Ureter (tissue), 1 donor: Measurements from ENCODE around the gene LAMTOR1. TPM values are rescaled to one million over a fixed set of nuclear protein-coding genes. Genes with fewer than 3 reads are reported as not detected.

Experiments used
- total RNA-seq: library from RNA; stranded (reverse); gene quantifications from one replicate; pipeline ENCODE4 v1.2.4, GENCODE V29; 2023
- donor health status: DM: yes; HTN: yes; CAD: no.

The LAMTOR1 gene
- total RNA-seq, 1 donor from 2014 or later = 92.2 TPM

Other genes with a start within 250 kb of the LAMTOR1 start
- not detected for gene DEFB131B, start 224.8 kb downstream of the LAMTOR1 start, total RNA-seq
- gene XNDC1N, start 174.7 kb downstream of the LAMTOR1 start, total RNA-seq = 16.6 TPM
- 45.2 TPM for gene RNF121, start 174.3 kb downstream of the LAMTOR1 start, total RNA-seq
- gene IL18BP, start 104.4 kb downstream of the LAMTOR1 start, total RNA-seq = 13.1 TPM
- gene NUMA1, start 22.8 kb downstream of the LAMTOR1 start, total RNA-seq = 264 TPM
- gene LRRC51, start 22.4 kb downstream of the LAMTOR1 start, total RNA-seq = 22.4 TPM
- gene TOMT, start 2.6 kb upstream of the LAMTOR1 start, total RNA-seq = not detected
- 43.6 TPM for gene ANAPC15, start 9.4 kb upstream of the LAMTOR1 start, total RNA-seq
- not detected for gene FOLR3, start 32.4 kb upstream of the LAMTOR1 start, total RNA-seq
- 1.7 TPM for gene FOLR1, start 88.8 kb upstream of the LAMTOR1 start, total RNA-seq
- gene FOLR2, start 113.5 kb upstream of the LAMTOR1 start, total RNA-seq = 4.5 TPM
- gene INPPL1, start 121.5 kb upstream of the LAMTOR1 start, total RNA-seq = 144 TPM
- gene PHOX2A, start 140.9 kb upstream of the LAMTOR1 start, total RNA-seq = not detected